ENCODE results near the gene CPA3. TPM values are rescaled to one million over a fixed set of nuclear protein-coding genes. Genes with fewer than 3 reads are reported as not detected.

The CPA3 gene
- total RNA-seq, result 10 to 100 TPM in 1 of 2 donors, 1 to 10 TPM in 1; 7.1 to 16.1 TPM
- long read RNA-seq, donor 1, result 0 reads
- long read RNA-seq, donor 2, result 0 reads

GRCh38 chr3:148865049-148865448 lies at the start of gene CPA3:
CPA3 (plus strand) TSS chr3:148865296; CDS start chr3:148865308, 12 bp downstream.
- DNase-seq (ENCODE audit: low spot score), result no peak
- intact Hi-C loops (cut with DNase I), result loop anchor here in 1 of 2 donors (10.0 kb wide), 1 partner anchor 80 kb away; no protein-coding TSS in a partner anchor

GRCh38 chr3:148815316-148816110 lies 49.6 kb upstream of the CPA3 start:
- intact Hi-C loops (cut with DNase I), result no loop called here
- no peak for DNase-seq (ENCODE audit: low spot score)

GRCh38 chr3:148816427-148816826 lies 48.7 kb upstream of the CPA3 start:
- no peak for DNase-seq (ENCODE audit: low spot score)
- intact Hi-C loops (cut with DNase I), result no loop called here

- intact Hi-C loops (cut with DNase I), result no loop called here
- no peak for DNase-seq (ENCODE audit: low spot score)
Observed at GRCh38 chr3:148816981-148817525, 48.0 kb upstream of the CPA3 start.

- DNase-seq (ENCODE audit: low spot score), result no peak
- intact Hi-C loops (cut with DNase I), result no loop called here
Observed at GRCh38 chr3:148820361-148821245, 44.5 kb upstream of the CPA3 start.

- no peak for DNase-seq (ENCODE audit: low spot score)
- intact Hi-C loops (cut with DNase I), result no loop called here
Observed at GRCh38 chr3:148823026-148823425, 42.1 kb upstream of the CPA3 start.

GRCh38 chr3:148825476-148825875 lies 39.6 kb upstream of the CPA3 start:
- intact Hi-C loops (cut with DNase I), result no loop called here
- DNase-seq (ENCODE audit: low spot score), result no peak

- intact Hi-C loops (cut with DNase I), result no loop called here
- no peak for DNase-seq (ENCODE audit: low spot score)
Observed at GRCh38 chr3:148827585-148827984, 37.5 kb upstream of the CPA3 start, which contains the start of gene CPB1. CPB1 (plus strand) TSS chr3:148827811; CDS start chr3:148827824, 13 bp downstream.

GRCh38 chr3:148828136-148828690 lies 36.9 kb upstream of the CPA3 start:
- intact Hi-C loops (cut with DNase I), result no loop called here
- no peak for DNase-seq (ENCODE audit: low spot score)

- intact Hi-C loops (cut with DNase I), result no loop called here
- no peak for DNase-seq (ENCODE audit: low spot score)
Observed at GRCh38 chr3:148829926-148830325, 35.2 kb upstream of the CPA3 start.

GRCh38 chr3:148833223-148833622 lies 31.9 kb upstream of the CPA3 start:
- no peak for DNase-seq (ENCODE audit: low spot score)
- intact Hi-C loops (cut with DNase I), result no loop called here

- intact Hi-C loops (cut with DNase I), result no loop called here
- DNase-seq (ENCODE audit: low spot score), result no peak
Observed at GRCh38 chr3:148839805-148840204, 25.3 kb upstream of the CPA3 start.

- intact Hi-C loops (cut with DNase I), result no loop called here
- DNase-seq (ENCODE audit: low spot score), result no peak
Observed at GRCh38 chr3:148840451-148840850, 24.6 kb upstream of the CPA3 start.

- no peak for DNase-seq (ENCODE audit: low spot score)
Observed at GRCh38 chr3:148845756-148846395, 19.2 kb upstream of the CPA3 start.

GRCh38 chr3:148847351-148847750 lies 17.7 kb upstream of the CPA3 start:
- DNase-seq (ENCODE audit: low spot score), result no peak
- intact Hi-C loops (cut with DNase I), result no loop called here

More at GRCh38 chr3:148845756-148846395, 19.2 kb upstream of the CPA3 start:
- intact Hi-C loops (cut with DNase I), result no loop called here

GRCh38 chr3:148848410-148848809 lies 16.7 kb upstream of the CPA3 start:
- intact Hi-C loops (cut with DNase I), result no loop called here
- no peak for DNase-seq (ENCODE audit: low spot score)

GRCh38 chr3:148852271-148852992 lies 12.7 kb upstream of the CPA3 start:
- intact Hi-C loops (cut with DNase I), result no loop called here
- no peak for DNase-seq (ENCODE audit: low spot score)

GRCh38 chr3:148853076-148853475 lies 12.0 kb upstream of the CPA3 start:
- intact Hi-C loops (cut with DNase I), result no loop called here

More at GRCh38 chr3:148853076-148853475, 12.0 kb upstream of the CPA3 start:
- DNase-seq (ENCODE audit: low spot score), result no peak
